Stimulated activated CD8-positive, alpha-beta memory T cell treated with anti-CD3 and anti-CD28 coated beads, Interleukin-15, amount 100 ng/mL, for 24 hours (primary cell): ENCODE measurements around the gene OSBPL10.
"Not testable (repeated sequence)": the region's sequence is repeated elsewhere in the genome, so short reads cannot be mapped to it uniquely, and the experiment has no call there.

Experiments
- DNase-seq: peaks from one replicate; pipeline ENCODE4 v3.0.0-alpha.2; 2020; ENCODE audit warnings: low read depth

The OSBPL10 gene

DNA sequence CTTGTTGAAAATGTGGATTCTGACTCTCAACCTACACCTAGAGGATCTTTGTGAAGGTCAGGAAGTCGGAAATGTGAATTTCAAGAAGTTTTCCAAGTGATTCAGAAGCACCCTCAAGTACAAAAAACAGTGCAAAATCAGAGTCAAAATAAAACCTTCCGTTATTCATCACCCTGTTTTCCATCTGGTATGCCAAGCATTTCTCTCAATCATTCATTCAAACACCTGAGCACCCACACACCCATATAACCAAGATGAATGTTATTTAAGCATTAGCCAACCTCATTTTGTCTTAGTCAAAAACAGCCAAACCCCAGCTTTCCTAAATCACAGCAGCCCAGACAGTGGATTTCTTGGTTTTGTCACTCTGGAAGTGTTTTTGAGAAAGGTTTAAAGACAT is 91.1 kb downstream of the OSBPL10 start:
- no peak for DNase-seq

- DNase-seq = no peak
These were observed 95.8 kb downstream of the OSBPL10 start for GRCh38 chr3:31885235-31885634.

DNA sequence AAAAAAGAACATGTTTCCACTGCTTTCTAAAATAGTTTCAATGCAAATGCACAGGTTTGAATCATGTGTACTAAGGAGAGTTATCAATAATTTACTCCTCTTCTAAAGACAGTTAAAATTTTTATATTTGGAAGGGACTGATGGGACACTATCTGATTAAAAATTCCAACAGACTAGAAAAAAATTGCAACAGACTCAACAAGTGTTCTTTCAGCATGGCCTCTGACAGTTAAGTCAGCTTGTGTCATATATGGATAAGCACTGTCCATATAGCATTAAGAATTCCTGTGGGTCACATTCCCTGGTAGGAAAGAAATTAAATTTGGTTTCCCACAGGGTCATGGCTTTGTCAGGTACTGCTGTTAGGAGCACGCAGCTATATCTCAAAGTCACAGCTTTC is 96.8 kb downstream of the OSBPL10 start:
- DNase-seq = no peak

GRCh38 chr3:31882895-31883294 is 98.2 kb downstream of the OSBPL10 start:
- DNase-seq = no peak

GRCh38 chr3:31882431-31882830 is 98.6 kb downstream of the OSBPL10 start:
- no peak for DNase-seq

GRCh38 chr3:31880482-31881078 is 100.5 kb downstream of the OSBPL10 start:
- DNase-seq = no peak

GRCh38 chr3:31880020-31880419 is 101.0 kb downstream of the OSBPL10 start:
- DNase-seq = no peak

GRCh38 chr3:31879365-31879764 is 101.7 kb downstream of the OSBPL10 start:
- no peak for DNase-seq

DNA sequence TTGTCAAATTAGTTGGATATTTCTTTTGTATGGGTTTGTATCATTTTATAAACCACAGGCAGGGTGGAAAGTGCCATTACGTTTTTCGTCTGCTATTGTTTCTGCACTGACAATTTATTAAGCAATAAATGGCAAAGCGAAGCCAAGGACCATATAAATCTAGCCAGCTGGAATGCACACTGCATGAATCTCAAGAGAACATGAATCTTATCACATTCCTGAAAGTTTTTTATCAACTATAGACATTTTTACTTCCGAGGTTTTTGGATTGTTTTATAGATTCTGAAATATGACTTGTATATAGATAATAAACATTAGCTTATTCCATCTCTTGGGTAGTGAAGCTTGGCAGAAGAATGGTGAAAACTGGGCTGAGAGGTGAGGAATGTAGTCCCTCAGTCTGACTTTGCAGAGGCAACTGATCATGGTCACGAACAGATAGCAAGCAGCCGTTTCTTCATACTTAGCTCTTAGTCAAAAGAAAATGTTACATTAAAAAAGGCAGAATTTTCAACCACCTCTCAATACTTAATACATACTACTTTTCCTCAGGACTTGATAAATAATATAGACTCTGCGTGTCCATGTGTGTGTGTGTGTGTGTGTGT is 102.7 kb downstream of the OSBPL10 start:
- DNase-seq = no peak

DNA sequence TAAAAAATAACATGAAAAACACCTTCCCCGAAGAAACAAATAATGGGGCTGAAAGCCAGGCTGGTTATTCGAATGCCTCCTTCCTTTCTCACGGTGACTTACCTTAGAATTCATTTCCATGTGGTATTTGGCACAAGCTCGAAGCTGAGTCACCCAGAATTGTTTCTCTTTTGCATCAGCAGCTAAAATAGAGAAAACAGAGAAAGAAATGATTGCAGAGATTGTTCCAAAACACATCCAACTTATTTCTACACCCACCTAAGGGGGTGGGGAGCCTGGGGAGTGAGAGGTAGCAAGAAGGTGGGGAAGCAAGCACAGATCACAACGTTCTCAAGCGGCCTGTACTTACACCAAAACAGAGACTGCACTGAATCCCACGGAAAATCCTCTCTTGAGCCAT is 104.7 kb downstream of the OSBPL10 start:
- no peak for DNase-seq

DNA sequence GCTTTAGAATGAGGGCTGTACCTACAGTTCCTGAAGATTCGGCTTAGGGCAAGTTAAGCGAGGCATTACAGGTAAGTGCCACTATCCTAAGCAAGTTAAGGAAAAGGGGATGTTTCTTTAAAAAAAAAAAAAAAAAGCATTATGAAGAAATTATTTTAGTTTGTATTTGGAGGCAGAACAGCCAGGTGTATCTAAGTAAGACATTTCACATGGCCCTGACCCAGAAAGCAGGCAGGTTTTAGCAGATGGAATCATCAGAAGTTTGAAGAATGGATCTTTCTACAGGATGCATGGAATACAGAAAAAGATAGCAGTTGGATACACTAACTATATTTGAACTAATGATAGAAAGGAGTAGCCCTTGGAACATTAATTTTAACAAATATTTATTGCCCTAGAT is 105.6 kb downstream of the OSBPL10 start:
- DNase-seq = no peak

DNA sequence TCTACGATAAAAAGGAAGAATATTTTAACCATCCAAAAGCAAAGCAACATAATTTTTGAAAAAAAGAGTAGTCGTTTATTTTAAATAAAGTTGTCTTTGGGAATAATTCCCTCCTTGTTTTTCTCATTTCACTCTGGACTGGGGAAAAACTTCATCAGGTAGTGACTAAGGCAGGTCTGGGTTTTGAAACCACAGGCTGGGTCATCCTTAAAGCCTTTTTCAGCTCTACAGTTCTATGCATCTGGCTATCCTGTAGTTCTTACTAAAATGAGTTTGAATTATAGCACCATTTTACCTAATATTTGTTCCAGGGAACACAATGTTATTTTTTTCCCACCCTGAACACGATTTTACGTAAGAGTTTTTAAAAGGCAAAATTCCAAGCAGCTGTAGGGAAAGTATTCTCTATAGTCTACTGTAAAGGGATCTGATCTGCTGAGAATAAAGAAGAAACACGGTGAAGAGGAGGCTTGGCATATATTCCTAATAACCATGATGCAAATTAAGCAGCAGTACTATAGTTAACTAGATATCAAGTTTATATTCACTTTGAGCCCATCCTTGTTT is 107.7 kb downstream of the OSBPL10 start:
- DNase-seq = no peak

DNA sequence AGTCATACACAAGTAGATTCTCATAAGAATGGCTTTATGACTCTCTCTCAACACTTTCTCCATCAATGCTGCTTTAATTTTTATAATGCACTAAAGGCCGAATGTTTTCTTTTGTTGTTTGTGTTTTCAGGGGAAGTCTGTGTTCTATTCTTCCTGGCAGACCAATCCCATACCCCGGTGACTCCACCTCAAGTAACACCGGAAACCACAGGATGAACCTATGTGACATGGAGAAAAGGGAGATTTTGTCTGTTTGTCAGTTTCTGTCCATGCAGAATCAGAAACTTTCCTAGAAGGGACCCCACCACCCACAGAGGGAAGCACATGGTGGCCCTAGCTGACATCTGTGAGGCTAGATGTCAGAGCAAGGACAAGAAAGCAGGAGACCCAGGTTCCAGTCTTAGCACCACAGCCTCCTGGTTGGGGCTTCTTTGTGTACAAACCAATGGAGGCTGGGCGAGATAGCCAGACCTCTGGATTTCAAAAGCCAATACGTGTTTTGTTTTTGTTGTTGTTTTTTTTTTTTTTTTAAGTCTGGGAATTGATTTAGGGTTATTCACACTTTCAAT is 109.0 kb downstream of the OSBPL10 start:
- DNase-seq = no peak

GRCh38 chr3:31870111-31870510 is 111.0 kb downstream of the OSBPL10 start:
- DNase-seq = not testable (repeated sequence)

DNA sequence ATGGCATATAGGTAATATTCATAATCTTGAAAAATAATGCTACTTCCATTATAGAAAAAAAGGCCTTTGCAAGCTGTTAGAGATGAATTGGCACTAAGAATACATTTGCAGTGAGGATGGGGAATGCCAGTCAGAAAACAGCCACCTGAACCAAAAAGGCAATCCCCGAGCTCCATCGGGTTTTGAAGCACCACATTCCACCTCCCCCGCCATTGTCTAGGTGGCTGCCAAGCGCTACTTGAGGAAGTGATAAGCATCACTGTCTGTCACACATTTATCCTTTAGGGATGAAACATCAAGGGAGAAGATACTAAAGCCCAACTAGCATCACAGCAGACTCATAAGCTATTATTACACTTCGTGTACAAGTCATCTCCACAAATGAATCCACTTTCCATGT is 112.8 kb downstream of the OSBPL10 start:
- no peak for DNase-seq

GRCh38 chr3:31862666-31863279 is 118.3 kb downstream of the OSBPL10 start:
- DNase-seq = no peak

GRCh38 chr3:31861826-31862225 is 119.2 kb downstream of the OSBPL10 start:
- DNase-seq = no peak

- not testable (repeated sequence) for DNase-seq
These were observed 120.4 kb downstream of the OSBPL10 start for GRCh38 chr3:31860642-31861041.

DNA sequence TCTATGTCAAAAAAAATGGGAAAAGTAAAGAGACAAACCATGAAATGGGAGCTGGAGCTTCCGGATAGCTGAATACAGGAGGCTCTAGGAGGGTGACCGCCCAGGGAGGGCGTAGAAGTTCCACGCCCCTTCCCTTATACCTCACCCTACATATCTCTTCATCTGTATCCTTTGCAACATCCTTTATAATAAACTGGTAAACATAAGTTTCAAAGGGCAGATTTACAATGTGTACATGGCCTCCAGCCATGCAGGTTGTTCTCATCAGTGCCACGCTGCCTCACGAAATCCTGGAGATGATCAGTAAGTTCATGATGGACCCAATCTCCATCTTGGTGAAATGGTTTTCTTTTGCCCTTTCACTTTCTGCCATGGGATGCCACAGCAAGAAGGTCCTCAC is 121.8 kb downstream of the OSBPL10 start:
- DNase-seq = no peak

GRCh38 chr3:31858439-31858838 is 122.6 kb downstream of the OSBPL10 start:
- DNase-seq = no peak

DNA sequence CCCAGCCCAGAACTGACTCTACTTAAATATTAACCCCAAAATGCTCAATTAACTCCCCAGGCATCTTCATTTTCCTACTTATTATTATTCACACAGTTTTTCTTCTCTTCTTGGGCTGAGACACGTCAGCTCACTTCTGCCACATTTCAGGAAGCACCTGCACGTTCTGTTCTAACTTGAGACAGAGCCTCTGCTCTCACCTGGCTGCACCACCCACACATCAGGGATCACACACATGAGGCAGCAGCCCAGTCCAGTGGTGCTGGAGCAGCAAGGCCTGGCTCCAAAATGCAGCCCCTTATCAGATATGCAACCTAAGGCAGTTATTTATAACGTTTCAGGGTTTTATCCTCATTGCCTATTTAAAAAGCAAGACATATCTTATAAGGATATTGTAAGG is 127.5 kb downstream of the OSBPL10 start:
- no peak for DNase-seq

- DNase-seq = no peak
These were observed 129.8 kb downstream of the OSBPL10 start for GRCh38 chr3:31851278-31851677.

- no peak for DNase-seq
These were observed 132.2 kb downstream of the OSBPL10 start for GRCh38 chr3:31848911-31849310.
